Cardiac muscle cell (in vitro differentiated cells and primary cell): ENCODE measurements around the gene FAM120B. TPM values are rescaled to one million over a fixed set of nuclear protein-coding genes. Genes with fewer than 3 reads are reported as not detected.

Experiments
- DNase-seq, 2 donors: peaks; one replicate each; pipeline versions ENCODE4 v3.0.0 to v3.0.0-alpha.2; 2010 to 2017; ENCODE audit warnings: low read depth in 1 of 2, low spot score in 1 of 2
- H3K27ac ChIP-seq: fragments of 200-600 bp; sonication (generic); 2 replicates; pipeline ENCODE4 v1.5.1; 2016
- H3K27me3 ChIP-seq: fragments of 200-600 bp; sonication (generic); 2 replicates; pipeline ENCODE4 v1.6.0; 2016; ENCODE audit warnings: control low read depth
- H3K36me3 ChIP-seq: fragments of 200-600 bp; sonication (generic); 2 replicates; pipeline ENCODE4 v1.5.1; 2016; ENCODE audit warnings: control low read depth
- H3K4me1 ChIP-seq: fragments of 200-600 bp; sonication (generic); 2 replicates; pipeline ENCODE4 v1.8.1; 2017; ENCODE audit warnings: low read depth, mild to moderate bottlenecking, mixed run types
- H3K4me3 ChIP-seq: fragments of 200-600 bp; sonication (generic); 2 replicates; pipeline ENCODE4 v1.5.1; 2016; ENCODE audit warnings: mild to moderate bottlenecking
- H3K9me3 ChIP-seq: fragments of 200-600 bp; sonication (generic); 2 replicates; pipeline ENCODE4 v1.5.1; 2017; ENCODE audit warnings: low read depth, mild to moderate bottlenecking, control low read depth
- polyA plus RNA-seq: library from polyadenylated mRNA; unstranded; fragments of >200 nt; fragmentation: Nextera tagmentation; extraction: Ambion mirVana; gene quantifications from 2 replicates; pipeline ENCODE4 v1.2.1, GENCODE V29; 2016
- total RNA-seq: library from RNA; depleted of rRNA; stranded (reverse); fragments of >200 nt; gene quantifications from 2 replicates; pipeline ENCODE4 v1.2.3, GENCODE V29; 2016
- TF ChIP-seq, protein P1 (sequence below): IDR thresholded peaks from 2 replicates; pipeline ENCODE4 v1.5.1; 2012; ENCODE audit warnings: low read depth, mild to moderate bottlenecking, low read length

The FAM120B gene
- total and polyA plus RNA-seq, 2 experiments from 2014 or later: 13.2 to 24.9 TPM

- peaks cover 3% of the 10 kb centered on the region for H3K4me1 ChIP-seq
- H3K4me3 ChIP-seq: peak overlapping the region; percentile 38
- H3K27me3 ChIP-seq: peaks cover 80% of the 10 kb centered on the region
- TF ChIP-seq, protein P1, sequence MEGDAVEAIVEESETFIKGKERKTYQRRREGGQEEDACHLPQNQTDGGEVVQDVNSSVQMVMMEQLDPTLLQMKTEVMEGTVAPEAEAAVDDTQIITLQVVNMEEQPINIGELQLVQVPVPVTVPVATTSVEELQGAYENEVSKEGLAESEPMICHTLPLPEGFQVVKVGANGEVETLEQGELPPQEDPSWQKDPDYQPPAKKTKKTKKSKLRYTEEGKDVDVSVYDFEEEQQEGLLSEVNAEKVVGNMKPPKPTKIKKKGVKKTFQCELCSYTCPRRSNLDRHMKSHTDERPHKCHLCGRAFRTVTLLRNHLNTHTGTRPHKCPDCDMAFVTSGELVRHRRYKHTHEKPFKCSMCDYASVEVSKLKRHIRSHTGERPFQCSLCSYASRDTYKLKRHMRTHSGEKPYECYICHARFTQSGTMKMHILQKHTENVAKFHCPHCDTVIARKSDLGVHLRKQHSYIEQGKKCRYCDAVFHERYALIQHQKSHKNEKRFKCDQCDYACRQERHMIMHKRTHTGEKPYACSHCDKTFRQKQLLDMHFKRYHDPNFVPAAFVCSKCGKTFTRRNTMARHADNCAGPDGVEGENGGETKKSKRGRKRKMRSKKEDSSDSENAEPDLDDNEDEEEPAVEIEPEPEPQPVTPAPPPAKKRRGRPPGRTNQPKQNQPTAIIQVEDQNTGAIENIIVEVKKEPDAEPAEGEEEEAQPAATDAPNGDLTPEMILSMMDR: no peak
- no peaks in the 10 kb centered on the region for H3K36me3 ChIP-seq
- no peak for DNase-seq
- H3K9me3 ChIP-seq: no peaks in the 10 kb centered on the region
- no peak overlapping the region for H3K27ac ChIP-seq
Observed at GRCh38 chr6:170296746-170297575, 9.6 kb upstream of the FAM120B start.

GRCh38 chr6:170297576-170298330, 8.8 kb upstream of the FAM120B start:
- H3K4me3 ChIP-seq: no peak overlapping the region
- H3K36me3 ChIP-seq: no peaks in the 10 kb centered on the region
- no peak for DNase-seq
- TF ChIP-seq, protein P1: no peak
- H3K27ac ChIP-seq: no peak overlapping the region
- H3K27me3 ChIP-seq: peaks cover 72% of the 10 kb centered on the region
- H3K4me1 ChIP-seq: peaks cover 3% of the 10 kb centered on the region
- H3K9me3 ChIP-seq: no peaks in the 10 kb centered on the region

GRCh38 chr6:170298688-170299087, 7.9 kb upstream of the FAM120B start:
- H3K27me3 ChIP-seq: peaks cover 63% of the 10 kb centered on the region
- no peak for DNase-seq
- peaks cover 3% of the 10 kb centered on the region for H3K4me1 ChIP-seq
- H3K36me3 ChIP-seq: no peaks in the 10 kb centered on the region
- H3K27ac ChIP-seq: no peak overlapping the region
- H3K9me3 ChIP-seq: no peaks in the 10 kb centered on the region
- no peak overlapping the region for H3K4me3 ChIP-seq
- TF ChIP-seq, protein P1: no peak

DNA sequence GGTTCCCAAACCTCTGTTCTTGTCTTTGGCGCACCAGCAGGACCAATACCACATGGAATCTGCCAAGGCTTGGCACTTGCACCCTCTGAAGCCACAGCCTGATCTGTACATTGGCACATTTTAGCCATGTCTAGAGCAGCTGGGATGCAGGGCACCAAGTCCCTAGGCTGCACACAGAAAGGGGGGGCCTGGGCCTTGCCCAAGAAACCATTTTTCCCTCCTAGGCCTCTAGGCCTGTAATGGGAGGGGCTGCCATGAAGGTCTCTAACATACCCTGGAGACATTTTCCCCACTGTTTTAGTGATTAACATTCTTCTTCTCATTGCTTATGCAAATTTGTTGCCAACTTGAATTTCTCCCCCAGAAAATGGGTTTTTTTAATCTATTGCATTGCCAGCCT, 5.4 kb upstream of the FAM120B start:
- H3K27ac ChIP-seq: no peak overlapping the region

GRCh38 chr6:170305805-170306323, 694 bp upstream of the FAM120B start:
- Histone ChIP-seq H3K27ac (peak overlapping the region; percentile 20), H3K4me3 (peak overlapping the region; percentile 78), H3K36me3 (no peaks in the 10 kb centered on the region), H3K27me3 (no peaks in the 10 kb centered on the region), H3K9me3 (no peaks in the 10 kb centered on the region), H3K4me1 (peaks cover 5% of the 10 kb centered on the region)
- TF ChIP-seq, protein P1: no peak
- DNase-seq: no peak

More for the DNA sequence above, 5.4 kb upstream of the FAM120B start:
- H3K4me3 ChIP-seq: no peak overlapping the region
- peaks cover 38% of the 10 kb centered on the region for H3K27me3 ChIP-seq
- DNase-seq: no peak
- peaks cover 3% of the 10 kb centered on the region for H3K4me1 ChIP-seq
- TF ChIP-seq, protein P1: no peak
- no peaks in the 10 kb centered on the region for H3K9me3 ChIP-seq
- no peaks in the 10 kb centered on the region for H3K36me3 ChIP-seq
